Neutrophil (primary cell): Measurements from ENCODE around the gene TICAM1.
"Not testable (repeated sequence)": the region's sequence is repeated elsewhere in the genome, so short reads cannot be mapped to it uniquely, and the experiment has no call there.

Experiments used
- H3K27ac ChIP-seq: fragments of 200-600 bp; sonication (generic); 2 replicates; pipeline ENCODE4 v1.5.1; 2016; ENCODE audit warnings: mild to moderate bottlenecking, moderate library complexity
- H3K27me3 ChIP-seq: fragments of 200-600 bp; sonication (generic); 2 replicates; pipeline ENCODE4 v1.6.0; 2016; ENCODE audit warnings: mild to moderate bottlenecking
- H3K36me3 ChIP-seq: fragments of 200-600 bp; sonication (generic); 2 replicates; pipeline ENCODE4 v1.5.1; 2017
- H3K4me1 ChIP-seq, 2 experiments: fragments of 200-600 bp in 1 of 2; sonication (generic) in 1 of 2; 1 replicate in 1 of 2; 2 replicates in 1 of 2; pipeline versions ENCODE4 v1.5.1 to v1.6.1; 2013 to 2016; ENCODE audit warnings: low read depth in 1 of 2, low read length in 1 of 2, mild to moderate bottlenecking in 1 of 2, moderate library complexity in 1 of 2; ENCODE audit not compliant: control insufficient read depth in 1 of 2, insufficient read depth in 1 of 2
- H3K4me3 ChIP-seq, 2 experiments: fragments of 200-600 bp in 1 of 2; sonication (generic) in 1 of 2; 1 replicate in 1 of 2; 2 replicates in 1 of 2; pipeline ENCODE4 v1.5.1; 2013 to 2016; ENCODE audit warnings: low read depth in 1 of 2, low read length in 1 of 2, mild to moderate bottlenecking in 1 of 2, moderate library complexity in 1 of 2
- H3K9me3 ChIP-seq: fragments of 200-600 bp; sonication (generic); 2 replicates; pipeline ENCODE4 v1.5.1; 2016
- TF ChIP-seq, protein P1 (sequence below): fragments of 200-600 bp; sonication (generic); IDR thresholded peaks from 2 replicates; pipeline ENCODE4 v1.5.1; 2016; ENCODE audit warnings: antibody characterized with exemption

Gene TICAM1

DNA sequence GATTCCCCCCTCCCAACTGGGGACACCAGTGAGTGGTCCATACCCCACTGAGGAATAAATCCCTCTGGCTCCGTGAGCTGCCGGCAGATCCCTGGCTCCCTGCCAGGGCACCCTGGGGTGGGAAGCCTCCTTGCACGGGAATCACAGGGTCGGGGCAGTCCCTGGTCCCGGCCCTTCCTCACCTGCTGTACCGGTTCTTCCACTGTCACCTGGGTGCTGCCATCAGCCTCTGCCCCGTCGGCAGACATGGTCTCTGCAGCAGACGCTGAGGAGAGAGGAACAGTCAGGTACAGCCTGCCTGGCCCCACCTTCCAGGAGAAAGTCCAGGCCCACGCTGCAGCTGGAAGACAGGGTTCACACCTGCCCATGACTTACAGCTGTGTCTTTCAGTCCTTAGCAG, 29.6 kb upstream of the TICAM1 start:
- Histone ChIP-seq H3K4me1 (peaks cover 2 to 6% of the 10 kb centered on the region in 2 experiments), H3K4me3 (no peak overlapping the region), H3K27ac (no peak overlapping the region), H3K9me3 (no peaks in the 10 kb centered on the region), H3K27me3 (no peaks in the 10 kb centered on the region), H3K36me3 (peaks cover 63% of the 10 kb centered on the region)
- TF ChIP-seq, protein P1, sequence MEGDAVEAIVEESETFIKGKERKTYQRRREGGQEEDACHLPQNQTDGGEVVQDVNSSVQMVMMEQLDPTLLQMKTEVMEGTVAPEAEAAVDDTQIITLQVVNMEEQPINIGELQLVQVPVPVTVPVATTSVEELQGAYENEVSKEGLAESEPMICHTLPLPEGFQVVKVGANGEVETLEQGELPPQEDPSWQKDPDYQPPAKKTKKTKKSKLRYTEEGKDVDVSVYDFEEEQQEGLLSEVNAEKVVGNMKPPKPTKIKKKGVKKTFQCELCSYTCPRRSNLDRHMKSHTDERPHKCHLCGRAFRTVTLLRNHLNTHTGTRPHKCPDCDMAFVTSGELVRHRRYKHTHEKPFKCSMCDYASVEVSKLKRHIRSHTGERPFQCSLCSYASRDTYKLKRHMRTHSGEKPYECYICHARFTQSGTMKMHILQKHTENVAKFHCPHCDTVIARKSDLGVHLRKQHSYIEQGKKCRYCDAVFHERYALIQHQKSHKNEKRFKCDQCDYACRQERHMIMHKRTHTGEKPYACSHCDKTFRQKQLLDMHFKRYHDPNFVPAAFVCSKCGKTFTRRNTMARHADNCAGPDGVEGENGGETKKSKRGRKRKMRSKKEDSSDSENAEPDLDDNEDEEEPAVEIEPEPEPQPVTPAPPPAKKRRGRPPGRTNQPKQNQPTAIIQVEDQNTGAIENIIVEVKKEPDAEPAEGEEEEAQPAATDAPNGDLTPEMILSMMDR: no peak

DNA sequence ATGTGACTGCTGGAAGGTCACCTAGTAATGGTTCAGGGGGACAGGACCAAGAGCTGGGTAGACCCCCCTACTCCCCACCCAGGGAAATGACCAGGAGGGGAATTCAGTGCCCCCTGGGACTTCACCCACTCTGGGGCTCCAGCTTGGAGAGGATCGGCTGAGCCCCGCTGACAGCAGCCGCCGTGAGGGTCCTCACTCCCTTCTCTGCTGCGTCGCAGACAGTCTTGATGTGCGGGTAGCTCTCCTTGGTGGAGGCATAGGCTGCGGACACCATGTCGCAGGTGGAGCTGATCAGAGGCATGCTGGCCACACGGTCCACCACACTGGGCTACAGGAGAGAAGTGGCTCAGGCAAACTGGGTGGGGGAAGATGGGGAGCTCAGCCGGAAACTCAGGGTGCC, 28.2 kb upstream of the TICAM1 start:
- Histone ChIP-seq H3K9me3 (no peaks in the 10 kb centered on the region), H3K27ac (no peak overlapping the region), H3K27me3 (no peaks in the 10 kb centered on the region), H3K4me1 (peaks cover 0 to 5% of the 10 kb centered on the region in 2 experiments), H3K4me3 (no peak overlapping the region), H3K36me3 (peaks cover 77% of the 10 kb centered on the region)
- TF ChIP-seq, protein P1: no peak

- peaks cover 97% of the 10 kb centered on the region for H3K36me3 ChIP-seq
- H3K4me1 ChIP-seq, H3K9me3 ChIP-seq, H3K27ac ChIP-seq, H3K27me3 ChIP-seq, H3K4me3 ChIP-seq: not testable (repeated sequence)
These were observed 25.0 kb upstream of the TICAM1 start for GRCh38 chr19:4856468-4856867.

- H3K4me1 ChIP-seq, H3K27ac ChIP-seq, H3K27me3 ChIP-seq, H3K4me3 ChIP-seq, H3K9me3 ChIP-seq: not testable (repeated sequence)
- peaks cover 97% of the 10 kb centered on the region for H3K36me3 ChIP-seq
These were observed 22.0 kb upstream of the TICAM1 start for GRCh38 chr19:4853506-4853905.

DNA sequence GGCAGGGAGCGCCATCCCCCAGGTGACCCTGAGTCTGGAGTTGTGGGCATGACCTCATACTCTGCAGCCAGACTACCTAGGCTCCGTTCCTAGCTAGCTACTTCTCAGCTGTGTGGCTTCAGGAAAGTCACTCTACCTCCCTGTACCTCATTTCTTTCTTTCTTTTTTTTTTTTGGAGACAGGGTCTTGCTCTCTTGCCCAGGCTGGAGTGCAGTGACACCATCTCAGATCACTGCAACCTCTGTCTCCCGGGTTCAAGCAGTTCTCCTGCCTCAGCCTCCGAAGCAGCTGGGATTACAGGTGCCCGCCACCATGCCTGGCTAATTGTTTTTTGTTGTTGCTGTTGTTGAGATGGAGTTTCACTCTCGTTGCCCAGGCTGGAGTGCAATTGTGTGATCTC, 21.0 kb upstream of the TICAM1 start:
- no peaks in the 10 kb centered on the region for H3K4me1 ChIP-seq
- no peaks in the 10 kb centered on the region for H3K27me3 ChIP-seq
- H3K9me3 ChIP-seq: no peaks in the 10 kb centered on the region
- no peak overlapping the region for H3K27ac ChIP-seq
- peaks cover 97% of the 10 kb centered on the region for H3K36me3 ChIP-seq
- no peak overlapping the region for H3K4me3 ChIP-seq
- TF ChIP-seq, protein P1: no peak

- no peak overlapping the region for H3K27ac ChIP-seq
- no peaks in the 10 kb centered on the region for H3K4me1 ChIP-seq
- peaks cover 97% of the 10 kb centered on the region for H3K36me3 ChIP-seq
- no peak overlapping the region for H3K4me3 ChIP-seq
- TF ChIP-seq, protein P1: peak; percentile 49
- H3K27me3 ChIP-seq: no peaks in the 10 kb centered on the region
- no peaks in the 10 kb centered on the region for H3K9me3 ChIP-seq
These were observed 20.2 kb upstream of the TICAM1 start for GRCh38 chr19:4851551-4852290.
